PC-3 (cell line): ENCODE data around the gene ZMIZ1.

Experiments used
- EZH2 ChIP-seq: fragments of 300-600 bp; sonication (generic); IDR thresholded peaks from one replicate; pipeline ENCODE4 v1.6.1; 2017; ENCODE audit warnings: antibody characterized with exemption, mild to moderate bottlenecking, low read length; ENCODE audit not compliant: unreplicated experiment
- EZH2phosphoT487 ChIP-seq: fragments of 300-600 bp; sonication (generic); IDR thresholded peaks from 2 replicates; pipeline ENCODE4 v1.6.1; 2018; ENCODE audit warnings: mild to moderate bottlenecking, antibody characterized with exemption, low read length, borderline replicate concordance
- TF ChIP-seq, protein P1 (sequence below): fragments of 300-600 bp; sonication (generic); conservative IDR thresholded peaks from 2 replicates; pipeline ENCODE4 v1.5.1; 2017; ENCODE audit warnings: antibody characterized with exemption, low read depth, mild to moderate bottlenecking, low read length

DNA sequence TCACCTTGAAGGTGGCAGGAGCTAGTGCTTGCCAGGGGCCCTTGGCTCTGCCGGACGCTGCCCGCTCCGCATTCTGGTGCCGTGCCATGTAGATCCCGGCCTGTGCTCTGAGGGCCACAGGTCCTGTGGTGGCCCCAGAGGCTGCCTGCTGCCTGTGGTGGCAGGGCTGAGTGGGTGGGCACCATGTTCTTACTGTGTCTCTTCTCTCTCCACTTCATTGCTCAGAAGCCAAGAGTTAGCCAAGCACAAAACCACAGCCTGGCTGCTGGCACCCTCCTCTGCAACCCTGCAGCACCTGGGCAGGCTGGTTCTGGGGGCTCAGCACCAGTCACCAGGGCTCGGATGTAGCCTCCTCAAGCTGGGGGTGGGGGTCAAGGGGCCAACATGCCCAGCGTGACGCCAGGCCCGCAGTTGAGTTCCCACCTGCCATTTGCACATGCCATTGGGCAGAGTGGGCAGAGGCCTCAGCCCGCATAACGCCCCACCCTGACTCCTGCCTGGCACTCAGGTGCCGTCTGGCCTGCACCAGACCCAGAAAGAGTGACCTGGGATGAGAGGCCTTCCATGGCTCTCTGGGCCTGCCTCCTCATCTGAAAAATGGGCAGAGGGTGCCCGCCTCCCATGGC is 16.3 kb downstream of the ZMIZ1 start:
- TF ChIP-seq EZH2 = no peak
- TF ChIP-seq, protein P1, sequence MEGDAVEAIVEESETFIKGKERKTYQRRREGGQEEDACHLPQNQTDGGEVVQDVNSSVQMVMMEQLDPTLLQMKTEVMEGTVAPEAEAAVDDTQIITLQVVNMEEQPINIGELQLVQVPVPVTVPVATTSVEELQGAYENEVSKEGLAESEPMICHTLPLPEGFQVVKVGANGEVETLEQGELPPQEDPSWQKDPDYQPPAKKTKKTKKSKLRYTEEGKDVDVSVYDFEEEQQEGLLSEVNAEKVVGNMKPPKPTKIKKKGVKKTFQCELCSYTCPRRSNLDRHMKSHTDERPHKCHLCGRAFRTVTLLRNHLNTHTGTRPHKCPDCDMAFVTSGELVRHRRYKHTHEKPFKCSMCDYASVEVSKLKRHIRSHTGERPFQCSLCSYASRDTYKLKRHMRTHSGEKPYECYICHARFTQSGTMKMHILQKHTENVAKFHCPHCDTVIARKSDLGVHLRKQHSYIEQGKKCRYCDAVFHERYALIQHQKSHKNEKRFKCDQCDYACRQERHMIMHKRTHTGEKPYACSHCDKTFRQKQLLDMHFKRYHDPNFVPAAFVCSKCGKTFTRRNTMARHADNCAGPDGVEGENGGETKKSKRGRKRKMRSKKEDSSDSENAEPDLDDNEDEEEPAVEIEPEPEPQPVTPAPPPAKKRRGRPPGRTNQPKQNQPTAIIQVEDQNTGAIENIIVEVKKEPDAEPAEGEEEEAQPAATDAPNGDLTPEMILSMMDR = no peak
- TF ChIP-seq EZH2phosphoT487 = no peak
